Measurements from ENCODE around the gene HECW1.

GRCh38 chr7:43535031-43535451 lies 422.6 kb downstream of the HECW1 start:
- TF ChIP-seq CTCF (IDR thresholded peaks at IDR 0.05) (no peak), POLR2A (IDR thresholded peaks at IDR 0.05) (no peak)

All from lower leg skin (tissue), 3 donors.